ENCODE measurements around the gene GJA9. TPM values are rescaled to one million over a fixed set of nuclear protein-coding genes. Genes with fewer than 3 reads are reported as not detected.
"Not testable (repeated sequence)": the region's sequence is repeated elsewhere in the genome, so short reads cannot be mapped to it uniquely, and the experiment has no call there.

GJA9 gene
- total and polyA plus RNA-seq, 7 experiments from 2014 or later: not detected

GRCh38 chr1:38858833-38859560 lies 22.4 kb downstream of the GJA9 start:
- Mint-ChIP-seq H3K36me3 (peaks cover 6 to 24% (median 14%) of the 10 kb centered on the region in 5 donors), H3K27ac (peak overlapping the region; percentile 72 to 95 (median 86)), H3K4me3 (peak overlapping the region; percentile 92 to 99 (median 96)), H3K27me3 (no peaks in the 10 kb centered on the region), H3K4me1 (peaks cover 29 to 80% (median 61%) of the 10 kb centered on the region in 7 donors), H3K9me3 (no peaks in the 10 kb centered on the region)
- Histone ChIP-seq H3K4me1 (ENCODE audit: control insufficient read depth in 2 of 2, insufficient read depth in 2 of 2, low read length in 2 of 2) (peaks cover 20 to 22% of the 10 kb centered on the region in 2 donors), H3K4me3 (ENCODE audit: low read length) (peak overlapping the region; percentile 60), H3K27me3 (ENCODE audit: control insufficient read depth in 2 of 2, insufficient read depth in 2 of 2, low read length in 2 of 2) (no peaks in the 10 kb centered on the region), H3K9me3 (ENCODE audit: control insufficient read depth in 2 of 3, low read length in 3 of 3) (no peaks in the 10 kb centered on the region), H3K36me3 (ENCODE audit: control insufficient read depth in 2 of 3, insufficient read depth in 3 of 3, low read length in 3 of 3) (peaks cover 0 to 18% (median 0%) of the 10 kb centered on the region in 3 experiments), H3K27ac (ENCODE audit: low read depth, low read length) (peak overlapping the region; percentile 78)
- intact Hi-C loops (cut with micrococcal nuclease): loop anchor here (1.0 to 10.0 kb wide), 13 partner anchors 14 to 1387 kb away; partner anchors contain the start of genes AKIRIN1 (in 2 of the 2), MYCBP (in 2 of the 2), NDUFS5 (in 2 of the 2) and CDCA8 (in 1 of the 2)
- CTCF ChIA-PET: interaction anchor here (1.2 kb wide), 1 partner anchor 234 kb away, joined by 3 read pairs; no protein-coding TSS in a partner anchor
- peak in 8 of 9 donors; percentile 5 to 59 (median 24) for DNase-seq
- POLR2A ChIA-PET: interaction anchor here (1.0 to 4.2 kb wide), 4 partner anchors 11 to 168 kb away, joined by 4 to 30 read pairs (median 5); partner anchors contain the start of genes MYCBP and NDUFS5
- ATAC-seq: peak; percentile 6

DNA sequence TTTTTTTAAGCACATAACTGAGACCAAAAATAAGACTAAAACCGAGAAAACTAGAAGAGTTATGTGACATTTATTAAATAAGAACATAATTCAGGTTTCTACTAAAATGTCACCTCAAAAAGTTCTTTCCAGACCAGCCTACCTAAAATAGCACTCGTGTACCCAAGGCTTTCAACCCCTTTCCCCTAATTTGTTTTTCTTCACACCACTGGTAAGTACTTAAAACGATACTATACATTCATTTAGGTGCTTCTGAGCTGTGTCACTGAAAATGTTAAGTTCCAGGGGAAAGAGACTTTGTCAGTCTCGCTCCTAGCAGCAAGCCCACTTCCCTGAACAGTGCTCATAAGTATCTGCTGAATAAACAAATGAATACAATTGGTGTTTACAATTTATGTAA lies 28.6 kb downstream of the GJA9 start:
- ATAC-seq: no peak
- Mint-ChIP-seq H3K27ac (no peak overlapping the region), H3K36me3 (peaks cover 6 to 36% (median 21%) of the 10 kb centered on the region in 5 donors), H3K4me3 (no peak overlapping the region), H3K27me3 (no peaks in the 10 kb centered on the region), H3K4me1 (peaks cover 19 to 49% (median 32%) of the 10 kb centered on the region in 7 donors), H3K9me3 (no peaks in the 10 kb centered on the region)
- peaks cover 2 to 9% of the 10 kb centered on the region in 2 donors for H3K4me1 ChIP-seq (ENCODE audit: control insufficient read depth in 2 of 2, insufficient read depth in 2 of 2, low read length in 2 of 2)
- ChIA-PET POLR2A (interaction anchor here (0.7 kb wide), 1 partner anchor 12 kb away, joined by 4 read pairs; no protein-coding TSS in a partner anchor), CTCF (interaction anchor here (1.1 to 2.9 kb wide), 2 partner anchors 18 to 239 kb away, joined by 3 to 6 read pairs; no protein-coding TSS in a partner anchor)
- no peak overlapping the region for H3K4me3 ChIP-seq (ENCODE audit: low read length)
- peaks cover 3 to 35% (median 10%) of the 10 kb centered on the region in 3 experiments for H3K36me3 ChIP-seq (ENCODE audit: control insufficient read depth in 2 of 3, insufficient read depth in 3 of 3, low read length in 3 of 3)
- DNase-seq: no peak
- no peak overlapping the region for H3K27ac ChIP-seq (ENCODE audit: low read depth, low read length)
- H3K9me3 ChIP-seq (ENCODE audit: control insufficient read depth in 2 of 3, low read length in 3 of 3): no peaks in the 10 kb centered on the region
- H3K27me3 ChIP-seq (ENCODE audit: control insufficient read depth in 2 of 2, insufficient read depth in 2 of 2, low read length in 2 of 2): no peaks in the 10 kb centered on the region
- intact Hi-C loops (cut with micrococcal nuclease): loop anchor here in 1 of 2 donors (10.0 kb wide), 2 partner anchors 562 to 1158 kb away; partner anchors contain the start of gene CDCA8

- intact Hi-C loops (cut with micrococcal nuclease): no loop called here
- ChIA-PET POLR2A (interaction anchor here (0.6 to 1.2 kb wide), 2 partner anchors 12 to 1191 kb away, joined by 3 to 4 read pairs; partner anchors contain the start of gene RRAGC), CTCF (no interaction called here)
- H3K4me1 Mint-ChIP-seq: peaks cover 10 to 30% (median 18%) of the 10 kb centered on the region in 7 donors
- H3K9me3 Mint-ChIP-seq: peaks cover 0 to 4% (median 0%) of the 10 kb centered on the region in 11 donors
- H3K27ac Mint-ChIP-seq: peak overlapping the region in 2 of 9 donors; percentile 38 to 45
- Histone ChIP-seq H3K4me3 (ENCODE audit: low read length) (no peak overlapping the region), H3K36me3 (ENCODE audit: control insufficient read depth in 2 of 3, insufficient read depth in 3 of 3, low read length in 3 of 3) (peaks cover 3 to 48% (median 23%) of the 10 kb centered on the region in 3 experiments), H3K27me3 (ENCODE audit: control insufficient read depth in 2 of 2, insufficient read depth in 2 of 2, low read length in 2 of 2) (no peaks in the 10 kb centered on the region), H3K4me1 (ENCODE audit: control insufficient read depth in 2 of 2, insufficient read depth in 2 of 2, low read length in 2 of 2) (no peaks in the 10 kb centered on the region), H3K27ac (ENCODE audit: low read depth, low read length) (no peak overlapping the region), H3K9me3 (ENCODE audit: control insufficient read depth in 2 of 3, low read length in 3 of 3) (no peaks in the 10 kb centered on the region)
- H3K36me3 Mint-ChIP-seq: peaks cover 5 to 62% (median 33%) of the 10 kb centered on the region in 5 donors
- ATAC-seq (peak; percentile 63), DNase-seq (no peak)
- H3K4me3 Mint-ChIP-seq: no peak overlapping the region
- H3K27me3 Mint-ChIP-seq: no peaks in the 10 kb centered on the region
These were observed 33.3 kb downstream of the GJA9 start for GRCh38 chr1:38848071-38848470.

DNA sequence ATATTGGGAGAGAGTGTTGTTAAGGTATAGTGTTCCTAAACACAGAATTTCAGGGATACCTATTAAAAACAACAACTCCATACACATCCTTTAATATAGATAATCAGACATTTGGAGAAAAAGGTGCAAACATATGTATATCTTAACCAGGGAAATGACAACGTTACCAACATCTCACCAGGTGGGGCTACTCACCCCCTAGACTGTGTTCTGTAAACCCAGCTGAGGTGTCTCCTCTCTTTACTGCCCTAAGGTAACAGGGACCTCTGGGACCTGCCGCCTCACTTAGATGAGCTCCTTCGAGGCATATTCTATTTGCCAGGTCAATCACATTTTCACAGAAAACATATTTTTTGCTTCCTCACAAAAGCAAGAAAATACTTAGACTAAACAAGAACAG lies 35.2 kb downstream of the GJA9 start:
- POLR2A ChIA-PET: interaction anchor here (0.6 to 1.0 kb wide), 3 partner anchors 9 to 33 kb away, joined by 3 to 4 read pairs (median 3); partner anchors contain the start of gene RRAGC
- peaks cover 5 to 55% (median 27%) of the 10 kb centered on the region in 5 donors for H3K36me3 Mint-ChIP-seq

DNA sequence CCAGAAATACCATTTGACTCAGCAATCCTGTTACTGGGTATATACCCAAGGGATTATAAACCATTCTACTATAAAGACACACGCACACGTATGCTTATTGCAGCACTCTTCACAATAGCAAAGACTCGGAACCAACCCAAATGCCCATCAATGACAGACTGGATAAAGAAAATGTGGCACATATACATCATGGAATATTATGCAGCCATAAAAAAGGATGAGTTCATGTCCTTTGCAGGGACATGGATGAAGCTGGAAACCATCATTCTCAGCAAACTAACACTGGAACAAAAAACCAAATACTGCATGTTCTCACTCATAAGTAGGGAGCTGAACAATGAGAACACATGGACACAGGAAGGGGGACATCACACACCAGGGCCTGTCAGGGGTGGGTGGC lies 36.3 kb downstream of the GJA9 start:
- H3K27ac ChIP-seq (ENCODE audit: low read depth, low read length); H3K4me3 Mint-ChIP-seq; ATAC-seq; H3K4me3 ChIP-seq (ENCODE audit: low read length); H3K9me3 ChIP-seq (ENCODE audit: control insufficient read depth in 2 of 3, low read length in 3 of 3); H3K27ac Mint-ChIP-seq; intact Hi-C loops (cut with micrococcal nuclease); H3K4me1 ChIP-seq (ENCODE audit: control insufficient read depth in 2 of 2, insufficient read depth in 2 of 2, low read length in 2 of 2); DNase-seq; H3K27me3 Mint-ChIP-seq; H3K27me3 ChIP-seq (ENCODE audit: control insufficient read depth in 2 of 2, insufficient read depth in 2 of 2, low read length in 2 of 2); POLR2A ChIA-PET; H3K9me3 Mint-ChIP-seq: not testable (repeated sequence)
- peaks cover 0 to 34% (median 13%) of the 10 kb centered on the region in 3 experiments for H3K36me3 ChIP-seq (ENCODE audit: control insufficient read depth in 2 of 3, insufficient read depth in 3 of 3, low read length in 3 of 3)
- Mint-ChIP-seq H3K36me3 (peaks cover 5 to 55% (median 28%) of the 10 kb centered on the region in 5 donors), H3K4me1 (peaks cover 3 to 31% (median 14%) of the 10 kb centered on the region in 7 donors)
- CTCF ChIA-PET: interaction anchor here (0.8 to 1.0 kb wide), 2 partner anchors 12 to 247 kb away, joined by 3 read pairs; no protein-coding TSS in a partner anchor

More for the DNA sequence above, 35.2 kb downstream of the GJA9 start:
- H3K36me3 ChIP-seq (ENCODE audit: control insufficient read depth in 2 of 3, insufficient read depth in 3 of 3, low read length in 3 of 3): peaks cover 3 to 40% (median 13%) of the 10 kb centered on the region in 3 experiments
- CTCF ChIA-PET: interaction anchor here (0.6 to 1.0 kb wide), 3 partner anchors 15 to 278 kb away, joined by 3 read pairs; no protein-coding TSS in a partner anchor
- no peaks in the 10 kb centered on the region for H3K27me3 ChIP-seq (ENCODE audit: control insufficient read depth in 2 of 2, insufficient read depth in 2 of 2, low read length in 2 of 2)
- no peaks in the 10 kb centered on the region for H3K4me1 ChIP-seq (ENCODE audit: control insufficient read depth in 2 of 2, insufficient read depth in 2 of 2, low read length in 2 of 2)
- no peak overlapping the region for H3K4me3 ChIP-seq (ENCODE audit: low read length)
- peaks cover 3 to 27% (median 12%) of the 10 kb centered on the region in 7 donors for H3K4me1 Mint-ChIP-seq
- ATAC-seq (no peak), DNase-seq (no peak)
- H3K27ac Mint-ChIP-seq: peak overlapping the region in 1 of 9 donors; percentile 8
- H3K9me3 Mint-ChIP-seq: peaks cover 0 to 4% (median 0%) of the 10 kb centered on the region in 11 donors
- intact Hi-C loops (cut with micrococcal nuclease): no loop called here
- no peaks in the 10 kb centered on the region for H3K9me3 ChIP-seq (ENCODE audit: control insufficient read depth in 2 of 3, low read length in 3 of 3)
- H3K27ac ChIP-seq (ENCODE audit: low read depth, low read length): no peak overlapping the region
- H3K27me3 Mint-ChIP-seq: no peaks in the 10 kb centered on the region
- no peak overlapping the region for H3K4me3 Mint-ChIP-seq

DNA sequence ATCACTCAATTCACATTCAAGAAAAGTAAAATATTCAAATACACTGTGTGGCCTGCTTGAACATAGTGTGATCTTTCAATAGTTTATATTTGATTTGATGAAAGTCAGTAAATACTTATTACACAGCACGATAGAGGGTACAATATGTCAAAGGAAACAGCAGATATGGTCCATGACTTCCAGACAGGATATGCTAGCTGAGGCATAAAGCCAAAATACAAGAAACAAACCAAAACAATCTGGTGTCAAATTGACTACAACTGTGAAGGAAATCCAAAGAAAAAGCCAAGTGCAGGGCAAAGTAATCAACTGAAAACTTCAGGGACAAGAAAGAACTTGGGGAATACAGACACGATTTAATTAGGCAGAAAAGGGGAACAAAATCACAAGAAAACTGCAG lies 41.1 kb downstream of the GJA9 start:
- intact Hi-C loops (cut with micrococcal nuclease): no loop called here
- ChIA-PET CTCF (no interaction called here), POLR2A (no interaction called here)
- no peak for ATAC-seq
- Histone ChIP-seq H3K27me3 (ENCODE audit: control insufficient read depth in 2 of 2, insufficient read depth in 2 of 2, low read length in 2 of 2) (no peaks in the 10 kb centered on the region), H3K27ac (ENCODE audit: low read depth, low read length) (no peak overlapping the region), H3K4me1 (ENCODE audit: control insufficient read depth in 2 of 2, insufficient read depth in 2 of 2, low read length in 2 of 2) (no peaks in the 10 kb centered on the region), H3K9me3 (ENCODE audit: control insufficient read depth in 2 of 3, low read length in 3 of 3) (no peaks in the 10 kb centered on the region), H3K4me3 (ENCODE audit: low read length) (no peak overlapping the region), H3K36me3 (ENCODE audit: control insufficient read depth in 2 of 3, insufficient read depth in 3 of 3, low read length in 3 of 3) (peaks cover 0 to 32% (median 3%) of the 10 kb centered on the region in 3 experiments)
- H3K36me3 Mint-ChIP-seq: peaks cover 5 to 54% (median 23%) of the 10 kb centered on the region in 5 donors
- H3K9me3 Mint-ChIP-seq: peaks cover 0 to 4% (median 0%) of the 10 kb centered on the region in 11 donors
- DNase-seq: no peak
- peak overlapping the region in 5 of 9 donors; percentile 3 to 64 (median 37) for H3K27ac Mint-ChIP-seq
- H3K4me1 Mint-ChIP-seq: peaks cover 0 to 23% (median 10%) of the 10 kb centered on the region in 7 donors
- H3K4me3 Mint-ChIP-seq: no peak overlapping the region
- no peaks in the 10 kb centered on the region for H3K27me3 Mint-ChIP-seq

Measured in naive thymus-derived CD4-positive, alpha-beta T cell (primary cell).